ENCODE data around the gene LRRC1.

The LRRC1 gene

DNA sequence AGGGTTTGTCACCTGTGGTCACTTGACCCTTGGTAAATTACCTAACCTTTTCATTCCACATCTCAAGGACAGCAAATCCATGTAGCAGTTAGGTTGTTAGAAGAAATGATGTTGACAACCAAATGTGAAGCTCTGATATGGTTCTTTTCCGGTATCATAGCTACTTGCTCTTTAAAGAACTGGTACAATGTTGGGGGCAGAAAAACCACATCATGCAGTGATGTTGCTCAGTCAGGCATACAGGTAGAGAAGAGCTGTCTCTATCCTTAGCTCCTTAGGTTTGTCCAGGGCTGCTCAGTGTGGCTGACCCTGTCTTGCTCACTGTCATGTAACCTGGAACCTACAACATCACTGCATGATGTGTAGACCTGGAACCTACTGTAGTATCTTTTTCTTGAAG, 135.5 kb downstream of the LRRC1 start:
- Mint-ChIP-seq H3K4me3 (no peak overlapping the region), H3K36me3 (ENCODE audit: low read depth) (peaks cover 5% of the 10 kb centered on the region), H3K27ac (peak overlapping the region in 1 of 3 experiments; percentile 82), H3K27me3 (ENCODE audit: low read depth) (no peaks in the 10 kb centered on the region), H3K9me3 (no peaks in the 10 kb centered on the region), H3K4me1 (peaks cover 34% of the 10 kb centered on the region)
- TF ChIP-seq, protein P1, sequence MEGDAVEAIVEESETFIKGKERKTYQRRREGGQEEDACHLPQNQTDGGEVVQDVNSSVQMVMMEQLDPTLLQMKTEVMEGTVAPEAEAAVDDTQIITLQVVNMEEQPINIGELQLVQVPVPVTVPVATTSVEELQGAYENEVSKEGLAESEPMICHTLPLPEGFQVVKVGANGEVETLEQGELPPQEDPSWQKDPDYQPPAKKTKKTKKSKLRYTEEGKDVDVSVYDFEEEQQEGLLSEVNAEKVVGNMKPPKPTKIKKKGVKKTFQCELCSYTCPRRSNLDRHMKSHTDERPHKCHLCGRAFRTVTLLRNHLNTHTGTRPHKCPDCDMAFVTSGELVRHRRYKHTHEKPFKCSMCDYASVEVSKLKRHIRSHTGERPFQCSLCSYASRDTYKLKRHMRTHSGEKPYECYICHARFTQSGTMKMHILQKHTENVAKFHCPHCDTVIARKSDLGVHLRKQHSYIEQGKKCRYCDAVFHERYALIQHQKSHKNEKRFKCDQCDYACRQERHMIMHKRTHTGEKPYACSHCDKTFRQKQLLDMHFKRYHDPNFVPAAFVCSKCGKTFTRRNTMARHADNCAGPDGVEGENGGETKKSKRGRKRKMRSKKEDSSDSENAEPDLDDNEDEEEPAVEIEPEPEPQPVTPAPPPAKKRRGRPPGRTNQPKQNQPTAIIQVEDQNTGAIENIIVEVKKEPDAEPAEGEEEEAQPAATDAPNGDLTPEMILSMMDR (IDR thresholded peaks at IDR 0.05; ENCODE audit: unreplicated experiment in 3 of 3) = no peak

DNA sequence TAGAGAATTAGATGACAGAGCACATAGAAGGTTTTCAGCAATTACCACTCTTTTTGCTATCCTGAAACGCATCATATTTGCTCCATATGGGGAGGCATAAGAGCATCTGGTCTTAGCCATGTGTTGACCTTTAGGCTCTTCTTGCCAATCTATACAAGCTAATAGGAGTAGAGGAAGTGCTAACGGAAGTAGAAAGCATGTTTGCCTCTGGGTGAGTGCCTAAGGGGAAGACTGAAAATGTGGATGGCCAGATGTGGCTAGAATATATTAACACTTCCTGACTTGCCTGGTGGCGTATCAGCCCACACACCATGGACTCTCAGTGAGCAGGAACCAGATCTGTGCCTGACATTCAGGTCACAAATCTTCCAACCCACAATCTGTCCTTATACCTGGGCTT, 136.3 kb downstream of the LRRC1 start:
- Mint-ChIP-seq H3K9me3 (no peaks in the 10 kb centered on the region), H3K4me1 (peaks cover 32% of the 10 kb centered on the region), H3K4me3 (no peak overlapping the region), H3K36me3 (ENCODE audit: low read depth) (peaks cover 5% of the 10 kb centered on the region), H3K27ac (no peak overlapping the region), H3K27me3 (ENCODE audit: low read depth) (no peaks in the 10 kb centered on the region)
- TF ChIP-seq, protein P1 (IDR thresholded peaks at IDR 0.05; ENCODE audit: unreplicated experiment in 3 of 3) = no peak

DNA sequence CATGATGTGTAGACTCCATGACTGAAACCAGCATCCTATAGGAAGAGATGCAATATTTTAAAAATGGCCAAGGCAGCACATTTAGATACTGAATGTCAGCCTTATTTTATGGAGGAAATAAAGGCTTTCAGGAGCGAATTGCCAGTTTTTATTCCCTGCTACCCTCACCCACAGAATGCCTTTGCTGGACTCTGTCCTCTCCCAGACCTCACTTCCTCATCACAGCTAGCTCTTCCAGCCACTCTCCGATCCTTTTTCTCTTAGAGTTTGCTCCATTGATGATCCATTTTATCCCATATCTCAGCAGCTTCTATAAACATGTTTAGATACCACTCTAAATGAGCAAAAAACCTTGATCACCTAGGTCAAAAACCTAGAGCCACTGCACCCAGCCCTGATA, 137.7 kb downstream of the LRRC1 start:
- Mint-ChIP-seq H3K4me1 (peaks cover 20% of the 10 kb centered on the region), H3K27me3 (ENCODE audit: low read depth) (no peaks in the 10 kb centered on the region), H3K9me3 (no peaks in the 10 kb centered on the region), H3K4me3 (no peak overlapping the region), H3K27ac (no peak overlapping the region), H3K36me3 (ENCODE audit: low read depth) (peaks cover 5% of the 10 kb centered on the region)
- TF ChIP-seq, protein P1 (IDR thresholded peaks at IDR 0.05; ENCODE audit: unreplicated experiment in 3 of 3) = no peak

DNA sequence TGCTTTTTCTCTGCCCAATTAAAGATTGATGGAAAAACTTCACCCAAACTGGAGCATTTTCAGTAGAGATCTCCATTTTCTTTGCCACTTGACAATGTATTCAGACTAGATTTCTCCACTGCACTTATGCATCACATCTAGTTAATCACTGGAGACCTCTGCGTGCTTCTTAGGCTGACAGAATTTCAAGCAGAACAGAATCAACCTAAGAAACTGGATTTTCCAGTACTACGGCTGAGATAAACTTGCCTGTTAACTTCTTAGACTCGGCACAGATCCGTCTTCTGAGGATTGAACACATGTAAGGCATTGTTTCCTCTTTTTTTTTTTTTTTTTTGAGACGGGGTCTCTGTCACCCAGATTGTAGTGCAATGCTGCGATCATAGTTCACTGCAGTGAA, 139.2 kb downstream of the LRRC1 start:
- TF ChIP-seq, protein P1 (IDR thresholded peaks at IDR 0.05; ENCODE audit: unreplicated experiment in 3 of 3) = no peak
- Mint-ChIP-seq H3K36me3 (ENCODE audit: low read depth) (peaks cover 5% of the 10 kb centered on the region), H3K27me3 (ENCODE audit: low read depth) (no peaks in the 10 kb centered on the region), H3K4me3 (no peak overlapping the region), H3K9me3 (no peaks in the 10 kb centered on the region), H3K4me1 (peaks cover 9% of the 10 kb centered on the region), H3K27ac (peak overlapping the region in 1 of 3 experiments; percentile 40)

DNA sequence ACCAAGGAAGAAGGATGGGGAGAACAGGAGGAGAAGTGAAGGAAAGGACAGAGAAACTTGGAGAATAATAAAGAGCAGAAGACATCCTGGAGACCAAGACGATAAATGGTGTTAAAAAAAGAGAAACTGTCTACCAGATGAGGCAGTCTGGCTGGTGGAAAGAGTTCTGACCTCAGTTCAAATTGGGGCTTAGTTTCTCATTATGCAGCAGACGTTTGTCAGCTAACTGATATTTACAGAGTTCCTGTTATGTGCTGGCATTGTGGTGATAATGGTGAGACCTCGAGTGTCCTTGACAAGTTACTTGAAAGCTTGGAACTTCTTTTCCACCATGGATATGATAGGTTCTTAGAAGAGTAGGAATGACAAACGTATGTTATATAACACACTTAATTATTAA, 142.7 kb downstream of the LRRC1 start:
- peaks cover 3% of the 10 kb centered on the region for H3K27me3 Mint-ChIP-seq (ENCODE audit: low read depth)
- TF ChIP-seq, protein P1 (IDR thresholded peaks at IDR 0.05; ENCODE audit: unreplicated experiment in 3 of 3) = no peak
- H3K4me1 Mint-ChIP-seq = no peaks in the 10 kb centered on the region
- H3K36me3 Mint-ChIP-seq (ENCODE audit: low read depth) = no peaks in the 10 kb centered on the region
- no peaks in the 10 kb centered on the region for H3K9me3 Mint-ChIP-seq
- H3K27ac Mint-ChIP-seq = no peak overlapping the region
- H3K4me3 Mint-ChIP-seq = no peak overlapping the region

DNA sequence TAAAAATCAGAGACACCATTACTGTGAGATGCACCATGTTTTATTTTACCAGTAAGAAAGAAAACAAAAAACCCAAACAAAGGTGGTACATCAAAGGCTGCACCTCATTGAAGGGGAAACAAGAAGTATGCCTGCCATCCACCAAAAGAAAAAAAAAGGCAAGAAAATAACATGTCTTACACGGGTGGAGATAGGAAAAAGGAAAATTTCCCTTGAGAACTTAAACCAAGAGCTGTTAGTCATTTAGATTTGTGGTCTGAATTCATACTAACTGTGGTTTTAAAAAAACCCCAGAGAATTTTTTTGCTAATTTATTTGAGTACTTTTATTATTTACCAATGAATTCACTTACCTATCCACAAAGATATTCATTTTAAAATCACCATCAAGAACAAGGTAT, 144.0 kb downstream of the LRRC1 start:
- no peaks in the 10 kb centered on the region for H3K9me3 Mint-ChIP-seq
- H3K4me1 Mint-ChIP-seq = peaks cover 10% of the 10 kb centered on the region
- peaks cover 3% of the 10 kb centered on the region for H3K27me3 Mint-ChIP-seq (ENCODE audit: low read depth)
- TF ChIP-seq, protein P1 (IDR thresholded peaks at IDR 0.05; ENCODE audit: unreplicated experiment in 3 of 3) = no peak
- H3K27ac Mint-ChIP-seq = no peak overlapping the region
- H3K4me3 Mint-ChIP-seq = no peak overlapping the region
- H3K36me3 Mint-ChIP-seq (ENCODE audit: low read depth) = no peaks in the 10 kb centered on the region
